CD4-positive, alpha-beta T cell treated with Interleukin-12 subunit alpha and Interleukin-12 subunit beta, for 1 hour (primary cell): Measurements from ENCODE around the gene PGLYRP1.

Experiments
- DNase-seq: peaks from one replicate; pipeline ENCODE4 v3.0.0-alpha.2; 2020

The PGLYRP1 gene

GRCh38 chr19:46000491-46001246 is 22.2 kb downstream of the PGLYRP1 start:
- DNase-seq, result peak; percentile 84

DNA sequence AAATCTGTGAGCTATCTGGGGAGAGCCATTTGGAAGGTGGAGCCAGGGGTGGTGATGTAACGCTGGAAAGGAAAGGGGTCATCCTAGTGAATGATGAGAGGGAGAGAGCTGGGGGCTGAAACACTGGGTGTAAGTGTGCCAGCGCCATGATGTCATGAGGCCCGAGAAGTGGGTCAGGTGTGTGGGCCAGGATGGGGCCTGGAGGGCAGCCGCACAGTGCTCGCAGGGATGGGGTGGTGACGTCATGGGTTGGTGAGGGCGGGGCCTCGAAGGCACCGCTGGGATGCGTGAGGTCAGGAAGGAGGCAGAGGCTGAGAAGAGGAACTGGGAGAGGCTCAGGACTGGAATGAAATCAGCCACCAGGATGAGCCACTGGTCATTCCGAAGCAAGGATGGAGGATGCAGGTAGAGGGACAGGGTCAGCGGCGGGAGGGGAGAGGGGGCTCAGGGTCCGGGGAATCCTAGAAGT is 23.2 kb downstream of the PGLYRP1 start:
- DNase-seq, result peak; percentile 10

- no peak for DNase-seq
These were observed 24.0 kb downstream of the PGLYRP1 start for GRCh38 chr19:45998834-45999233.

- no peak for DNase-seq
These were observed 25.9 kb downstream of the PGLYRP1 start for GRCh38 chr19:45996933-45997332.

- DNase-seq, result no peak
These were observed 27.0 kb downstream of the PGLYRP1 start for GRCh38 chr19:45995715-45996385.

- peak; percentile 100 for DNase-seq
These were observed 27.7 kb downstream of the PGLYRP1 start, which contains the start of gene CCDC61 for GRCh38 chr19:45994998-45995714. Gene CCDC61, plus strand, starts transcription at chr19:45995467. Its CDS starts 7,552 bp downstream, at chr19:46003019.

GRCh38 chr19:45994456-45994997 is 28.3 kb downstream of the PGLYRP1 start:
- no peak for DNase-seq

DNA sequence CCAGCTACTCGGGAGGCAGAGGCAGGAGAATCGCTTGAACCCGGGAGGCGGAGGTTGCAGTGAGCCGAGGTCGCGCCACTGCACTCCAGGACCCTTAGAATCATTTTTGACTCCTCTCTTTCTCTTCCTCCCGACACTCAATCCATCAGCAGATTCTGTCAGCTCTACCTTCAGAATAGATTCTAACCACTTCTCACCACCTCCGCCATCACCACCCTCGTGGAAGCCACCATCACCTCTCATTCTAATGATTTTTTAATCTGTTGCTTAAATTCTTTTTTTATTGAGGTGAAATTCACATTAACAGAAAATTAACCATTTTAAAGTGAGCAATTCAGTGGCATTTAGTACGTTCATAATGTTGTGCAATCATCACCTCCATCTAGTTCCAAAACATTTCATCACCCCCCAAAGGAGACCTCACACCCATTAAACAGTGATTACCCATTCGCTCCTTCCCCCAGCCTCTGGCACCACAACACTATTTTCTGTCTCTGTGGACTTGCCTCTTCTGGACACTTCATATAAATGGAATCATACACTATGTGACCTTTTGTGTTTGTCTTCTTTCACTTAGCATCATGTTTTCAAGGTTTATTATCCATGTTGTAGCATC is 32.6 kb downstream of the PGLYRP1 start:
- DNase-seq, result no peak

DNA sequence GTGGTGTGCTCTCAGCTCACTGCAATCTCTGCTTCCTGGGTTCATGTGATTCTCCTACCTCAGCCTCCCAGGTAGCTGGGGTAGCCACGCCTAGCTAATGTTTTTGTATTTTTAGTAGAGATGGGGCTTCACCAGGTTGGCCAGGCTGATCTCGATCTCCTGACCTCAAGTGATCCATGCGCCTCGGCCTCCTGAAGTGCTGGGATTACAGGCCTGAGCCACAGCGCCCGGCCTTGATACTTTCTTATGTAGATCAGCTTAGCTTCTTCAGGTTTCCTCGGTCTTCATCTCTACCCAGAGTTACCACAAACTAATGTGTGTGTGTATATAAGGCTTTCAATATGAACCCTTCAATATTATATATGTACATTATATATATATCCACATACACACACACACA is 37.5 kb downstream of the PGLYRP1 start:
- DNase-seq, result no peak

- DNase-seq, result no peak
These were observed 41.5 kb downstream of the PGLYRP1 start for GRCh38 chr19:45981350-45981749.

GRCh38 chr19:45978156-45978555 is 44.7 kb downstream of the PGLYRP1 start:
- DNase-seq, result no peak

DNA sequence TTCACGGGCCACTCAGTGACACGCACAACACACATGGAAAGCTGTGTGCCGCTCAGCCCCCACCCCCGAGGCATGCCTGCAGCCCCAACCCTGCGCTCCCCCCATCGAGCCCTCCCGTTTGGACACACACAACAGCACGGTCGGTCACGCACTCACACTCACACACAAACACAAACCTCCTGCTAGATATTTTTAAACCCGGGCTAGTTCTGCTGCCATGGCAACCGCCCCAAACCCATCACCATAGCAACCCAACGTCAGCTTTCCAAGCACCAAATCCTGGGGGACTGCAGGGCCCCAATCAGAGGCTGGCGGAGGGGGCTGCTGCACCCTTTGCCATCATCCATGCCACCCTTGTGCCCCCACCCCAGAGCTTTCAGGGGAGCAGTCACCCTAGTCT is 46.7 kb downstream of the PGLYRP1 start:
- no peak for DNase-seq

DNA sequence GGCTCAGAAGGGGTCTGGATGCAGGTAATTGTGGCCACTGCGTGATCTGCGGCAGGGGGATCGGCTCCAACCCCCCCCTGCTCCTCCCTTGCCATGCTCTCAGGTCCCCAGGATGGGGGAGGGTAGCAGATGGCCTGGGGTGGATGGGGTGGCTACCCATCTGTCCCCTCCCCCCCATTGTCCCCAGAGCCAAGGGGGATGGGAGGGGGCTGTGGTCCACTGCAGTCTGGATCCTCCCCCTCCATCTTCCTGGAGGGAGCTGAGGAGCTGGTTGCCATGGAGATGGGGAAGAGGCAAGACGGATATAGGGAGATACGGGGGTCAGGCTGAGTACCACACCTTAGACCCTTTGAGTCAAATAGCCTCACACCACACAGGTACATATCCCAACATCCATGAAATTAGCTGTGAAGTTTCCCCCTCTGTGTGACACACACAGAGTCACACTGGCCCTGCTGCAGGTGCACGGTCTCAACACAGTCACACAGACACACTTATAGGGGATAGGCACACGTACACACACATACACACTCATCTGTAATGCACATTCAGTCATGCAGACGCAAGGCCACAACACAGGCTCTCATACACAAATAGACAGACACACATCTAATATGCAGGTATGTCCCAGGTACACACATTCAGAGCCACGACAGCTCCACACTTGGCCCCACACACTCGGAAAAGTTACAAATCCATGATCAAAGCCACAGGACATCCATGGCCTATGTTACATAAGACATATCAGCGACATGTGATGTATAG is 47.4 kb downstream of the PGLYRP1 start:
- no peak for DNase-seq

GRCh38 chr19:45973553-45974338 is 49.1 kb downstream of the PGLYRP1 start, which contains the start of gene NOVA2:
Gene NOVA2, minus strand, starts transcription at chr19:45973865. Its CDS starts 514 bp downstream, at chr19:45973351.
- DNase-seq, result peak; percentile 27

- no peak for DNase-seq
These were observed 49.8 kb downstream of the PGLYRP1 start for GRCh38 chr19:45972947-45973540.

DNA sequence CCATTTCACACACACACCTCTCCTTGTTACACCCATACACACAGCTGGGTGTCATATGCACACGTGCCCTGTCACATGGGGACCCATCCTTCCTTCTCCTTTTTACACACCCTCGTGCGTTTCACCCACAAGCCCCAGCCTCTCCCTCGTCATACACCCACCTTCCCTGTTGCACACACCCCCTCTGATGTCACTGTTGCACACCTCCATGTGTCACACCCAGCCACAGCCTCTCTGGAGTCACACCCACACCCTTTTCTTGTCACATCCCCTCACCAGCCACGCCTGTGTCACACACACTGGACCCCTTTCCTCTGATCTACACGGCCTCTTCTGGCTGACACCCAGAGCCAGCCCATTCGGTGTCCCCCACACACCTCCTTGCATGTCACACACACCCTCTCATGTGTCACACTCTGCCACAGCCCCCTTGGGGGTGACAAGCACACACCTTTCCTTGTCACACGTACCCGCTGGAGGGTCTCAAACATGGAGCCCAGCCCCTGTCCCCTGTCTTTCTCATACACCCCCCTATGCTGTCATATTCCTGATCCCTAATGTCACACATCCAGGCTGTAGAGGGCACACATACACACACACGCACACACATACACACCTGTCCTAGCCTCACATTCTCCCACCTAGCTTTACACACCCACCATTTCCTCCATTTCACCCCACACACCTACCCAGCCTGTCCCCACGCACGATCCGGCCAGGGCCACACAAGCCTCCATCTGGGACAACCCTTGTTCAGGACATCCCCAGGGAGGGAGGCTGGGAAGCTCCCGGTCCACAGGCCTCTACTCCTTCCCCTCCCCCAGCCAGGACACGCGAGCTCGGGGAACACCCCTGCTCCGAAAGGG is 50.5 kb downstream of the PGLYRP1 start:
- DNase-seq, result peak; percentile 18

- no peak for DNase-seq
These were observed 51.5 kb downstream of the PGLYRP1 start for GRCh38 chr19:45971260-45971902.

DNA sequence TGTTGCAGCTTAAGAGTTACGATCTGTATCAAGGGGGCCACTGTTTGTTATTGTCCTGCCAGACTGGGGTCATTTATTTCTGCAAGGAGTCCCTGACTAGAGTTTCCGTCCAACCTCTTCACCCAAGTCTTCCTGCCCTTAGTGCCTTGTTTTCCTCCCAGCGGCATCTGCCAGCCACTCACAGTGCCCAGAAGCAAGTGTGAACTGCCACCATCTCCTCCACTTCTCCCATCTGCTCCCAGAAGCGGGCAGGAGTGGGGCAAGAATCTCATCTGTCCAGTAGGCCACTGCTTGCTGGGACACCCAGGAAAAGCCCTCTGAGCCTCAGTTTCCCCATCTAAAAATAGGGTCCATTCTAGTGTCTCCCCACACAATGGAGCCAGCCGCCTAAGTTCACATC is 53.2 kb downstream of the PGLYRP1 start:
- DNase-seq, result no peak
